SHP77 treated with DMSO at 0.1 percent for 48 hours (cell line): ENCODE results near the gene NRN1.
A peak's percentile ranks its signal among the peaks of the same experiment; 100 is the strongest.

Experiments used
- DNase-seq: peaks from one replicate; lab custom pipeline; 2025; lab: John Stamatoyannopoulos, UW

Gene NRN1

DNA sequence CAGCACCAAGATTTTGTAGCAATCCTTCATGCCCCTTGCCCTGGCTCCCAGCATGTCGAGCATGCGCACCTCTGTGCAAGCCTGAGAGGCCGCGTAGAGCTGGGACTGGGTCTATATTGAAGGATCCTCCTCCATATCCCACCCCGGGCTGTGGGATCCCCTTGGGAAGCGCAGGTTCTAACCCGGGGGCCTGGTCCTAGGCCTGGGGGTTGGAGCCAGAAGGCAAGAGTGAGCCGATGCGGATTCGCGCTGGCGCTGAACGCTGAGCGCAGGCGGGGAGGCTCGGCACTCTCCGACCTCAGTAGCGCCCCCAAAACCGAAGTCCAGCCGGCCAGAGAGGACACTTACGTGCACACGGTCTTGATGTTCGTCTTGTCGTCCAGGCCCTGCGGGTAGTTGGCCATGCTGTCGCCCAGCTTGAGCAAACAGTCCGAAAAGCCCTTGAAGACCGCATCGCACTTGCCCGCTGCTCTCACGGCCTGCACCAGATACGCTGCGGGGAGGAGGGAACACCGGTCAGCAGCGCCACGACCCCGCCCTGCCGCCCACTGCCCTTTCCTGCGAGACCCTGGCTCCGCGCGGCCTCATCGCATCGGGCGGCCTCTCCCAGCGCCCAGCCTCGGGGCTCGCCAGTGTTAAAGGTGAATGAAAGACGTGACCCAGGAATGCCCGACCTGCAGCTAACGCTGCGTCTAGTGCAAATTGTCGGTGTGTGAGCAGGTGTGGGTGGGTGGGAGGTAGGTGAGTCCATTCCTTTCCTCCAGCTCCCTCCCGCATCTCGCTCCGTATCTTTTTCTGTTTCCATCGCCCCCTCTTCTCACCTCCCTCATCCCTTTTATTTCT, 4.5 kb downstream of the NRN1 start:
- no peak for DNase-seq

GRCh38 chr6:6001443-6001842, 5.3 kb downstream of the NRN1 start:
- no peak for DNase-seq

DNA sequence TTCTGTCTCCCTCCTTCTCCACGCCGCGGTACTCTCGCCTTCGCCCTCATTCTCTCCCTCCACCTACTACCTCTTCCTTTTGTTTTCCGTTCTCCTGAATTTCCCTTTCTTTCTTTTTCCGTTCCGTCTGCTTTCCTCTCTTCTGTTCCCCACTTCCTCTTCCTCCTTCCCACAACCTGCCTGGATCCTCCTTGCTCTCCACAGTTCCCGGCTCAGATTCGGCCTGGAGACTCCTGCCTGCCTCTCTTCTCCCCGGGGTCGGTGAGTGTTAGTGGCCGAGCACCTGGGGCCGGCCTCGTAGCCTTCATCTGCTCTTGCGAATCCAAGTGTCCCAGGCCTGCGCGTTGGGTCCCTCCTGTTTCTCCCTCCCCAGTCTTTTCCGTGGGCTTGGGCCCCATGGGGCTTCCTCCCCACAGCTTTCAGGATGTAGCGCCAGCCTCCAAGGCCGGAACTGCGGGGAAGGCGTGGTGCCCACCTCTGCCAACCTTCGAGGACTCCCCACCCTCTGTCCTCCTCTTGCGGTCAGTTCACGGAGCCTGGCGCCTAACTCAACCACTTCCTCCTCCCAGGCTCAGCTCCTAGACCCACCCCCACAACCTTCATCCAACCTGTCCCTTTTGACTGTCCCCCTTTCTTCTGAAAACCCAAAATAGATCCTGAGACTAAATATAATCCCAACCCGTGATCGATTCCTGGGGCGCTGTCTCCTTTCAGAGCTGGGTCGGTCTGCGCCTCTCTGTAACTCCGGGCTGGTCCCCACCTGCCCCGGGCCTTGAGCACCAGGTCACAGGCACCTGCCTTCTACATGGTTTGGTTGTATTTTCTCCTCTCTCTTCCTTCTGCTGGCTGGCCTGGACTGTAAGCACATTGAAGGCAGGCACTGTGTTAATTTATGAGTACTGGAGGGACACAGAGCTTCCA, 6.8 kb downstream of the NRN1 start:
- no peak for DNase-seq

- no peak for DNase-seq
Observed at GRCh38 chr6:5998711-5999687, 7.7 kb downstream of the NRN1 start.

- DNase-seq = no peak
Observed at GRCh38 chr6:5998236-5998635, 8.5 kb downstream of the NRN1 start.

DNA sequence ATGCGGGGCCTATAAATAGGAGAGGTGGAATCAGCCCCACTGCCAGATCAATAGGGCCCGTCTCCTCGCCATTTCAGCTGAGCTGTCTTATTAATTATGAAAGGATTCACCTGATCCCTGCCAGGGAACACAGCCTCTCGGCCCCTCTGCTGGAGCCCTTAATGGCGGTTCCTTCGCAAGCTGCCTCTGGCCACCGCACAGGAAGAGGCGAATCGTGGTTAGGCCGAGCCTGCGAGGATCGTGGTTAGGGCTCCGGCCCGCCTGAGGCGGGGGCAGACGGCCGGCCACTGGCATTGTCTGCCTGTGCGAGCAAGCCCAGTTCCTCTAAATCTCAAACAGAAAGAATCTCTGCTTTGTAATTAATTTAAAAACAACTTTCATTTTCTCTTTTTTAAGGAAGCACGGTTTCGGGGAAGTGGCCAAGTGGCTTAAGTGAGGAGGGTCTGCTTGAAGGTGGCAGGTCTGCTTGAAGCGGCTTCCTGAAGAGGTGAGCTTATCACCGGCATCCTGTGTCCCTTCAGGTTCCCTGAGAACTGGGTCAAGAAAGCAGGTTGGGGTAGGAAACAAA, 9.2 kb downstream of the NRN1 start:
- DNase-seq = no peak

DNA sequence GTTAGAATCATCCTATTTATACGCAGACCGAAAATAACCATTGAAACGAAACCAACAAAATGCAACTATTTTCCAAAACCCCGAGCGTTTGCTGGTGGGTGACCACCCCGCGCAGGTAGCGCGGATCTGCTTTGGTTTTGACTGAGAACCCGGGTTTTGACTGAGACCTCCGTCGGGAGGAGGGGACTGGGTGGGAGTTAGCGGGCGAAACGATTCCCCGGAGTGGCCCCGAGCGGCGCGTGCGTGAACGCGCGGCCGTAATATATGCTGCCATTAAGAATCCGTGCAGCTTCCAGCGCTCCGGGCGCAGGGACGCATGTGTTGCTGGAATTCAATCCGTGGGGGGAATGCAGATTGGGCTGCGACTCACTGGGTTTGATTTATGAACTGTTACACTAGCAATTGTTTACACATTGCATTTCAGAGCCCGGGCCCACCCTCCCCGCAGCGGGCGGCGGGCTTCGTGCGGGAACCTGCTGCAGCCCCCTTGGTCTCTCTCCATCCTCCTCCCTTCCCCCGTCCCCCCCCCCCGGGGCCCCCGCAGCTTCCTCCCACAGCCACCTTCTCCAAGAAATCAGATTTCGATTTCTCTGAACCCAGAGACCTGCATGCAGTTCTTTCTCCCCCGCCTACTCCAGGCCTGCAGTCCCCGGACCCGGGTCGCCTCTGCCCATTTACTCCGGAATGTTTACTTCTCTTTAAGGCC, 9.9 kb downstream of the NRN1 start:
- DNase-seq = peak; percentile 12

- peak; percentile 37 for DNase-seq
Observed at GRCh38 chr6:5995949-5996713, 10.6 kb downstream of the NRN1 start.

DNA sequence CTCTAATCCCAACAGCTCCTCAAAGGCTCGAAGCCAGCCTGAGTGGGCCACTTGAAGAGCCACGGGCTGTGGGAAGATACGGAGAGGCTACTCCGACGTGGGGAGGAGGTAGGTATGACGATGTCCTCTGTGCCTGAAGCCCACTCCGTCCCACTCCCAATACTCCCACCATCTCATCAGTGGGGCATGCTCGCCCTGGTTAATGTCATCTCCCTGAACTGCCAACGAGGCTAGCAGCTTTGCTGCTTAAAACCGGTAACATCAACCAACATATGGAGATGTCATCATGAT, 11.1 kb downstream of the NRN1 start:
- no peak for DNase-seq

- DNase-seq = no peak
Observed at GRCh38 chr6:5994999-5995657, 11.6 kb downstream of the NRN1 start.

DNA sequence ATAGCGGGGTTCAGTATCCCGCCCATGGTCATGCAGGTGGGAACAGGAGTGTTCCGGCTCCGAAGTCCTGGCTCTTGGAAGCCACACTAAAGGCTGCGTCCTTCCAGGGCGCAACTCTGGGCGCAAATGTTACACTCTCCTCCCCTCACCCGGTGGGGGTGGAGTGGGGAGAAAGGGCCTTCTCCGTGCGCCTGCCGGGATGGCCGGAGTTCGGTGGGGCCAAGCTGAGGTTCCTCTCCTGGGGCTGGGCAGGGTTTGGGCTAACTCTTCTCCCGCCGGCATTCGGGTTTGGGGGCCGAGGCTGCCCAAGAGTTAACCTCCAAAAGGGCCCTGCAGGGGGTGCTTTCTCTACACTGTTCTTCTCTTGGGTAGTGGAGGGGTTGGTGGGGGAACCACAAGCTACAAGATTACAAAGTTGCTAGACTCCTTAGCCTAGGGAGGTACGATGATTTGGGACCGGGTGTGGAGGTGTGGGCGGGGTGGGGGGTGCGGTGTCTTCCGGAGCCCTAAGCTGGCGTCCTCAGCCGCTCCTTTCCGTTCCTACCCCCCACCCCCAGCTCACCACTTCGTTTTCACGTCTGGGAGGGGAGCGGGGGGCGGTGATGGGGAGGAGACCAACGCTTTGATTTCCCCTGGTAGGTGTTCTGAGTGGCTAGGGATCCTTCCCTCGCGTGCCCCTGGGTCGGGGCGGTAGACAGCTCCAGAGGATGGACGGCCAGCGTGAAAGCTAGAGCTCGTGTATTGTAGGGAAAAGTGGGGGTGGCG, 12.3 kb downstream of the NRN1 start:
- no peak for DNase-seq

- no peak for DNase-seq
Observed at GRCh38 chr6:5992551-5993225, 14.0 kb downstream of the NRN1 start.

- no peak for DNase-seq
Observed at GRCh38 chr6:5990786-5991185, 15.9 kb downstream of the NRN1 start.

DNA sequence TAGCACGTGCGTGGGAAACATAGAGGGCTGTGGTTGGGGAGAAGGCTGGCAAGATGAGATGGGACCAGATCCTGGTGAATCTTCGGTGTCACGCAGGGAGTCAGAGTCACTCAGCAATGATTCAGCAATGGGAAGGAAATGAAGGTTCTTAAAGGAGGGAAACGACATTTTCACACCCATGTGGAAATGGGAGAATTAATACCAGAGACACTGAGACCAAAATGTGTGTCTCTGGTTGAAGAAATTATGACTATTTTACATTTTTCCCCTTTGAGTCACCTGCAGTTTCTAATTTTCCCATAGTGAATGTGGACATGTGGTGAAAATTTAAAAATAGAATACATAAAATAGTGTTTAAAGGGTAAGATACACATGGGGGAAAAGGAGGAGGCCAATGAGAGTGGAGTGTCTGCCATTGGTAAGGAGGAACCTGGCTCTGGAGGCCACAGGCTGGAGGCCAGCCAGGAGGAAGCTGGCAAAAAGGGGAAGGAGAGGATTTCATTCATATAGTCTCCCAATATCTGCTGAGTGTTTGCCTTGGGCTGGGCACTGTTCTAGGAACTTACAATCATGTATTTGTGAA, 17.5 kb downstream of the NRN1 start:
- no peak for DNase-seq

GRCh38 chr6:5986861-5987260, 19.9 kb downstream of the NRN1 start:
- DNase-seq = no peak

- no peak for DNase-seq
Observed at GRCh38 chr6:5984150-5985089, 22.3 kb downstream of the NRN1 start.
